ENCODE results near the gene SH3GL3. TPM values are rescaled to one million over a fixed set of nuclear protein-coding genes. Genes with fewer than 3 reads are reported as not detected.

SH3GL3 gene
- total RNA-seq, 1 donor from 2014 or later, result not detected

GRCh38 chr15:83489690-83490089 is 42.5 kb downstream of the SH3GL3 start:
- TF ChIP-seq, protein P1, sequence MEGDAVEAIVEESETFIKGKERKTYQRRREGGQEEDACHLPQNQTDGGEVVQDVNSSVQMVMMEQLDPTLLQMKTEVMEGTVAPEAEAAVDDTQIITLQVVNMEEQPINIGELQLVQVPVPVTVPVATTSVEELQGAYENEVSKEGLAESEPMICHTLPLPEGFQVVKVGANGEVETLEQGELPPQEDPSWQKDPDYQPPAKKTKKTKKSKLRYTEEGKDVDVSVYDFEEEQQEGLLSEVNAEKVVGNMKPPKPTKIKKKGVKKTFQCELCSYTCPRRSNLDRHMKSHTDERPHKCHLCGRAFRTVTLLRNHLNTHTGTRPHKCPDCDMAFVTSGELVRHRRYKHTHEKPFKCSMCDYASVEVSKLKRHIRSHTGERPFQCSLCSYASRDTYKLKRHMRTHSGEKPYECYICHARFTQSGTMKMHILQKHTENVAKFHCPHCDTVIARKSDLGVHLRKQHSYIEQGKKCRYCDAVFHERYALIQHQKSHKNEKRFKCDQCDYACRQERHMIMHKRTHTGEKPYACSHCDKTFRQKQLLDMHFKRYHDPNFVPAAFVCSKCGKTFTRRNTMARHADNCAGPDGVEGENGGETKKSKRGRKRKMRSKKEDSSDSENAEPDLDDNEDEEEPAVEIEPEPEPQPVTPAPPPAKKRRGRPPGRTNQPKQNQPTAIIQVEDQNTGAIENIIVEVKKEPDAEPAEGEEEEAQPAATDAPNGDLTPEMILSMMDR (IDR thresholded peaks at IDR 0.05), result no peak
- no peak overlapping the region for H3K4me3 ChIP-seq
- H3K27ac ChIP-seq, result no peak overlapping the region
- H3K36me3 ChIP-seq, result no peaks in the 10 kb centered on the region
- DNase-seq (ENCODE audit: low spot score in 2 of 2), result no peak
- no peaks in the 10 kb centered on the region for H3K9me3 ChIP-seq
- no peaks in the 10 kb centered on the region for H3K4me1 ChIP-seq
- intact Hi-C loops (cut with DNase I), result no loop called here
- no peaks in the 10 kb centered on the region for H3K27me3 ChIP-seq

- Histone ChIP-seq H3K36me3 (no peaks in the 10 kb centered on the region), H3K9me3 (no peaks in the 10 kb centered on the region), H3K4me3 (no peak overlapping the region), H3K27me3 (no peaks in the 10 kb centered on the region), H3K4me1 (no peaks in the 10 kb centered on the region), H3K27ac (no peak overlapping the region)
- intact Hi-C loops (cut with DNase I), result no loop called here
- TF ChIP-seq, protein P1 (IDR thresholded peaks at IDR 0.05), result no peak
- DNase-seq (ENCODE audit: low spot score in 2 of 2), result no peak
Observed at GRCh38 chr15:83491486-83491885, 44.3 kb downstream of the SH3GL3 start.

GRCh38 chr15:83496766-83497165 is 49.6 kb downstream of the SH3GL3 start:
- no peak overlapping the region for H3K27ac ChIP-seq
- no peaks in the 10 kb centered on the region for H3K36me3 ChIP-seq
- TF ChIP-seq, protein P1 (IDR thresholded peaks at IDR 0.05), result no peak
- intact Hi-C loops (cut with DNase I), result no loop called here
- no peaks in the 10 kb centered on the region for H3K27me3 ChIP-seq
- DNase-seq (ENCODE audit: low spot score in 2 of 2), result no peak
- peaks cover 0 to 3% of the 10 kb centered on the region in 2 donors for H3K9me3 ChIP-seq
- no peaks in the 10 kb centered on the region for H3K4me1 ChIP-seq
- H3K4me3 ChIP-seq, result no peak overlapping the region

GRCh38 chr15:83498374-83498773 is 51.2 kb downstream of the SH3GL3 start:
- Histone ChIP-seq H3K4me3 (no peak overlapping the region), H3K27ac (no peak overlapping the region), H3K9me3 (peaks cover 0 to 3% of the 10 kb centered on the region in 2 donors), H3K27me3 (no peaks in the 10 kb centered on the region), H3K36me3 (no peaks in the 10 kb centered on the region), H3K4me1 (no peaks in the 10 kb centered on the region)
- DNase-seq (ENCODE audit: low spot score in 2 of 2), result no peak
- TF ChIP-seq, protein P1 (IDR thresholded peaks at IDR 0.05), result no peak
- intact Hi-C loops (cut with DNase I), result no loop called here

- intact Hi-C loops (cut with DNase I), result no loop called here
- no peaks in the 10 kb centered on the region for H3K36me3 ChIP-seq
- DNase-seq (ENCODE audit: low spot score in 2 of 2), result no peak
Observed at GRCh38 chr15:83498801-83499200, 51.7 kb downstream of the SH3GL3 start.

More at GRCh38 chr15:83498801-83499200, 51.7 kb downstream of the SH3GL3 start:
- no peak overlapping the region for H3K27ac ChIP-seq
- peaks cover 0 to 3% of the 10 kb centered on the region in 2 donors for H3K9me3 ChIP-seq
- TF ChIP-seq, protein P1 (IDR thresholded peaks at IDR 0.05), result no peak
- H3K4me1 ChIP-seq, result no peaks in the 10 kb centered on the region
- no peak overlapping the region for H3K4me3 ChIP-seq
- H3K27me3 ChIP-seq, result no peaks in the 10 kb centered on the region

All from ascending aorta (tissue), 2 donors.